Cardiac fibroblast (primary cell): Measurements from ENCODE around the gene RBMS2.
"Not testable (repeated sequence)": the region's sequence is repeated elsewhere in the genome, so short reads cannot be mapped to it uniquely, and the experiment has no call there.

ENCODE experiments used
- DNase-seq, 2 donors: peaks; one replicate each; pipeline versions ENCODE4 v3.0.0 to v3.0.0-alpha.2; 2010; ENCODE audit warnings: low read depth in 2 of 2
- H3K4me3 ChIP-seq, 2 donors: replicated peaks in 1 of 2; 1 replicate in 1 of 2; 2 replicates in 1 of 2; pipeline ENCODE4 v1.5.1; 2011; ENCODE audit warnings: low read depth in 2 of 2, low read length in 2 of 2, mild to moderate bottlenecking in 2 of 2, moderate library complexity in 1 of 2
- TF ChIP-seq, protein P1 (sequence below): IDR thresholded peaks from one replicate; pipeline ENCODE4 v1.5.1; 2011; ENCODE audit warnings: low read depth, mild to moderate bottlenecking, low read length, inconsistent platforms

The RBMS2 gene

DNA sequence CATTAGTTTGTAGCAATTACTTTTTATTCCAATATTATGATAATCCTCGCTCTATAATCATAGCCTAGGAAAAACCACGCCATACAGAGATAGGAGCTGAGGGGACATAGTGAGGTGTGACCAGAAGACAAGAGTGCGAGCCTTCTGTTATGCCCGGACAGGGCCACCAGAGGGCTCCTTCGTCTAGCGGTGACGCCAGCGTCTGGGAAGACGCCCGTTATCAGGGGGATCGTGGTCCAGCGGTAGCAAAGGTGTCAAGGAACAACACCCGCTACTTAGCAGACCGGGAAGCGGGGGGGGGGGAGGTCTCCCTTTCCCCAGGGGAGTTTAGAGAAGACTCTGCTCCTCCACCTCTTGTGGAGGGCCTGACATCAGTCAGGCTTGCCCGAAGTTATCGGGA, 24.9 kb upstream of the RBMS2 start:
- peak; percentile 27 to 39 for DNase-seq
- not testable (repeated sequence) for H3K4me3 ChIP-seq
- TF ChIP-seq, protein P1, sequence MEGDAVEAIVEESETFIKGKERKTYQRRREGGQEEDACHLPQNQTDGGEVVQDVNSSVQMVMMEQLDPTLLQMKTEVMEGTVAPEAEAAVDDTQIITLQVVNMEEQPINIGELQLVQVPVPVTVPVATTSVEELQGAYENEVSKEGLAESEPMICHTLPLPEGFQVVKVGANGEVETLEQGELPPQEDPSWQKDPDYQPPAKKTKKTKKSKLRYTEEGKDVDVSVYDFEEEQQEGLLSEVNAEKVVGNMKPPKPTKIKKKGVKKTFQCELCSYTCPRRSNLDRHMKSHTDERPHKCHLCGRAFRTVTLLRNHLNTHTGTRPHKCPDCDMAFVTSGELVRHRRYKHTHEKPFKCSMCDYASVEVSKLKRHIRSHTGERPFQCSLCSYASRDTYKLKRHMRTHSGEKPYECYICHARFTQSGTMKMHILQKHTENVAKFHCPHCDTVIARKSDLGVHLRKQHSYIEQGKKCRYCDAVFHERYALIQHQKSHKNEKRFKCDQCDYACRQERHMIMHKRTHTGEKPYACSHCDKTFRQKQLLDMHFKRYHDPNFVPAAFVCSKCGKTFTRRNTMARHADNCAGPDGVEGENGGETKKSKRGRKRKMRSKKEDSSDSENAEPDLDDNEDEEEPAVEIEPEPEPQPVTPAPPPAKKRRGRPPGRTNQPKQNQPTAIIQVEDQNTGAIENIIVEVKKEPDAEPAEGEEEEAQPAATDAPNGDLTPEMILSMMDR: peak; percentile 39

DNA sequence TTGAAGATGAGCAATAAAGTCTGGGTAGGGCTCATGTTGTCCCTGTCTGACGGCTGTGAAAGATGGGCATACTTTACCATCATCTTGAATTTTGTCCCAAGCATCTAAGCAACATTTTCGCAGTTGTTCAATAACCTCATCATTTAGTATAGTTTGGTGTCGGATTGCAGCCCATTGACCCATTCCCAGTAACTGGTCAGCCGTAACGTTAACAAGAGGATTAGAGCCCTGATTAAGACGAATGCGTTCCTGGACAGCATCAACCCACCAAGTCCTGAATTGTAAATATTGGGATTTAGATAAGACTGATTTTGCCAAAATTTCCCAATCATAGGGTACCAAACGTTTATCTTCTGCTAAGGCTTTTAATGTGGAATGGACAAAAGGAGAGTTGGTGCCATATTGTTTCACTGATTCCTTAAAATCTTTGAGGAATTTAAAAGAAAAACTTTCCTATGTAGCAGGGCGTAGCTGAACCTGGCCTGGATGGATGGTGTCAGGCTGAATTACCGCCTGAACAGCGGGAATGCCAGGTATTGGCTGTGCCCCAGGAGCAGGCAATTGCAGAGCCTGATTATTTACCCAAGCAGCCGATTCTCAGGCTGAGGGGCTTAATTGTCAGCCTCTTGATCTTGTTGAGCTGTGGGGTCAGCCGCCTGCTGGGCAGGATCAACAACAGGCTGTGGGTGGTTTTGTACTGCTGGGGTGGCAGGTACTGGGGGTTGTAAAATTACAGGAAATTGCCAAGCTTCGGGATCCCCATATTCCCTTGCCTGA, 23.3 kb upstream of the RBMS2 start:
- H3K4me3 ChIP-seq, DNase-seq: not testable (repeated sequence)

DNA sequence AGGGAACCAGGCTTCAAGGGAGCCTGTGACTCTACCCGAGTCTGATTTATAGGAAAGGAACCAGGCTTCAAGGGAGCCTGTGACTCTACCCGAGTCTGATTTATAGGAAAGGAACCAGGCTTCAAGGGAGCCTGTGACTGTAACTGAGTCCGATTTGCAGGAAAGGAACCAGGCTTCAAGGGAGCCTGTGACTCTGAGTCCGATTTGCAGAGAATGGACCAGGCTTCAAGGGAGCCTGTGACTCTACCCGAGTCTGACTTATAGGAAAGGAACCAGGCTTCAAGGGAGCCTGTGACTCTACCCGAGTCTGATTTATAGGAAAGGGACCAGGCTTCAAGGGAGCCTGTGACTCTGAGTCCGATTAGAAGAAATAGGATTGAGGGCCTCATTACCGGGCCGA, 22.2 kb upstream of the RBMS2 start:
- H3K4me3 ChIP-seq, DNase-seq: not testable (repeated sequence)

DNA sequence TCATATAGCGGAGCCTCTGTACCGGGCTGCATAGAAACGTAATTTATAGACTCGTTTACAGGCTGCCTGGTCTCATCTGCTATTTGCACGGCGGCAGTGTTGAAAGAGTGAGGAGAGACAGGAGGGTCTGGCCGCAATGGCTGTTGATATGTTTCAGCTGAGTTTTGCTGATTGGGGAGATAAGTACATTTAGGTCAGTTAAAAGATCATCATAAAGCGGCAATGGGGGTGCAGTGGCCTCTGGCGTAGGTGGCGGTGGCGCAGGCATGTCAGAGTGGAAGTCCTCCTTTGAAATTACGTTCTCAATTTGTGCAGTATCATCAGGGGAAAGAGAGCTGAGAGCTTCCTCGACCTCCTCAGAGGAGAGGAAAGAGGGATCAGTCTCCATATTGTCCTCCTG, 21.7 kb upstream of the RBMS2 start:
- H3K4me3 ChIP-seq, DNase-seq: not testable (repeated sequence)

DNA sequence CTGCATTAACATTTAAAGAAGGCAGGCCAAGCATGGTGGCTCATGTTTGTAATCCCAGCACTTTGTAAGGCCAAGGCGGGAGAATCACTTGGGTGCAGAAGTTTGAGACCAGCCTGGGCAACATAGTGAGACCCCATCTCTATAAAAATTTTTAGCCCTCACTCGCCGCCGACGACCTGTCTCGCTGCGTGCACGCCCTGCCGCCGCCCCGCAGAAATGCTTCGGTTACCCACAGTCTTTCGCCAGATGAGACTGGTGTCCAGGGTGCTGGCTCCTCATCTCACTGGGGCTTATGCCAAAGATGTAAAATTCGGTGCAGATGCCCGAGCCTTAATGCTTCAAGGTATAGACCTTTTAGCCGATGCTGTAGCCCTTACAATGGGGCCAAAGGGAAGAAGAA, 10.8 kb upstream of the RBMS2 start:
- H3K4me3 ChIP-seq: no peak overlapping the region
- DNase-seq: no peak
- TF ChIP-seq, protein P1: no peak

DNA sequence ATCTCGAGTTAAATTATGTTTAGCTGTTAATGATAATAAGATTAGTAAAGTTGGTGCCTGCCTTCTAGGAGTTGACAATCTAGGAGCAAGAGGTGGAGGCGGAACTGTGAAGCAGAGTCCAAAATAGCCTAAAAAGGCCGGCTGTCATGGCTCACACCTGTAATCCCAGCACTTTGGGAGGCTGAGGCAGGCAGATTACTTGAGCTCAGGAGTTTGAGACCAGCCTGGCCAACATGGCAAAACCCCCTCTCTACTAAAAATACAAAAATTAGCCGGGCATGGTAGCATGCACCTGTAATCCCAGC, 7.7 kb upstream of the RBMS2 start:
- H3K4me3 ChIP-seq, DNase-seq: not testable (repeated sequence)

DNA sequence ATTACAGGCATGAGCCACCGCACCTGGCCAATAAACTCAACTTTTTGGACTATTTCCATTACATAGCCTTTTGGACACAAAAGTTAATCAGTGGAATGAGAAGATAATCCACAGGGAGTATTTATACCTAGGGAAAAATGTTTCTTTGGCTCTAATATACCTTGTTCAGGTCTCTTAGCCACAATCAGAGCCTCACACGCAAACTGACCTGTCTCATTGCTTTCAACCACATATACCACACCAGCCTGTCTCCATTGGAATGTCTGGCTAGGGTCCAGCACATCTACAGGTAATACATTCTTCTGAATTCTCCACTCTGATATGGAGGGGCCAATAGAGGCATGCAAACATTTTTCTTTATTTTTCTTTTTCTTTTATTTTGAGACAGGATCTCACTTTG, 3.8 kb upstream of the RBMS2 start:
- no peak for DNase-seq
- TF ChIP-seq, protein P1: no peak
- no peak overlapping the region for H3K4me3 ChIP-seq

DNA sequence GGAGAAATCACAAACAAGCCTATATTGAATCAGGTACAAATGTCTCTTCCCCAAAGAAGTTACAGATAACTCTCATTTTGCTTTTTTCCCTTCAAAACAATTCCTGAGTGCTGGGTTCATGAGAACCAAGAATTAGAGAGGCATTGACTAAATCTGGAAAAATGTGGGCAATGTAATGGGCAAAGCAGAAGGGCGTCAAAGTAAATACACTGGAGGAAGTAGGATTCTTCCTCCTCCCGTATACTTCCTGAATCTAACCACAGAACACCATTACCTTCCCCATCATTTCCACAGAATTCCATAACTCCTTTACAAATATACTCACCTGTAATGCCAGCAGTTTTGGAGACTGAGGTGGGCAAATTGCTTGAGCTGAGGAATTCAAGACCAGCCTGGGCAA, 3.0 kb upstream of the RBMS2 start:
- no peak overlapping the region for H3K4me3 ChIP-seq
- TF ChIP-seq, protein P1: no peak
- peak; percentile 30 to 62 for DNase-seq

DNA sequence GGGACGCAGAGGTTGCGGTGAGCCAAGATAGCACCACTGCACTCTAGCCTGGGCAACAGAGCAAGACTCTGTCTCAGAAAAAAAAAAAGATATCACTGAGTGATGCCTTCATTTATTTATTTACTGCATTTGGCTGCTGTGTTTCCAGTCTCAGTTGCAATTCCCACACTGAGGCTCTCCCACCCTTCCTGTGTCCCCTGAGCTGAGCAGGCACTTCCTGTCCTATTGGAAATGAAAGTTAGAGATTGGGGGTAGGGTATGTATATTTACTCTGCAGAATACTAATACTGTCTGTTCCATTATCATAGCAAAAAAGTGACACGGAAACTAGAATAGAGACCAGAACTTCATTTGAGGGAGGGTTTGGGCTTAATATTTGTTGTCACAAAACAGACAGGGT, 1.6 kb upstream of the RBMS2 start:
- no peak overlapping the region for H3K4me3 ChIP-seq
- TF ChIP-seq, protein P1: no peak
- peak; percentile 38 to 42 for DNase-seq
